Neuron (in vitro differentiated cells): Measurements from ENCODE around the gene RAD51B.

ENCODE experiments used
- H2AFZ ChIP-seq: one replicate; pipeline ENCODE4 v1.6.1; 2013; ENCODE audit warnings: low read depth, mild to moderate bottlenecking, inconsistent platforms, low read length, moderate library complexity
- H3K27me3 ChIP-seq: one replicate; pipeline ENCODE4 v1.6.1; 2013; ENCODE audit warnings: low read length; ENCODE audit not compliant: insufficient read depth
- H3K36me3 ChIP-seq: one replicate; pipeline ENCODE4 v1.6.1; 2013; ENCODE audit warnings: low read length; ENCODE audit not compliant: insufficient read depth
- H3K4me1 ChIP-seq: one replicate; pipeline ENCODE4 v1.6.1; 2013; ENCODE audit warnings: low read length; ENCODE audit not compliant: insufficient read depth
- H3K4me3 ChIP-seq: 2 replicates; pipeline ENCODE4 v1.5.1; 2013; ENCODE audit warnings: mild to moderate bottlenecking, low read length, moderate library complexity
- H3K9me3 ChIP-seq: one replicate; pipeline ENCODE4 v1.6.1; 2013; ENCODE audit warnings: low read length

Gene RAD51B

DNA sequence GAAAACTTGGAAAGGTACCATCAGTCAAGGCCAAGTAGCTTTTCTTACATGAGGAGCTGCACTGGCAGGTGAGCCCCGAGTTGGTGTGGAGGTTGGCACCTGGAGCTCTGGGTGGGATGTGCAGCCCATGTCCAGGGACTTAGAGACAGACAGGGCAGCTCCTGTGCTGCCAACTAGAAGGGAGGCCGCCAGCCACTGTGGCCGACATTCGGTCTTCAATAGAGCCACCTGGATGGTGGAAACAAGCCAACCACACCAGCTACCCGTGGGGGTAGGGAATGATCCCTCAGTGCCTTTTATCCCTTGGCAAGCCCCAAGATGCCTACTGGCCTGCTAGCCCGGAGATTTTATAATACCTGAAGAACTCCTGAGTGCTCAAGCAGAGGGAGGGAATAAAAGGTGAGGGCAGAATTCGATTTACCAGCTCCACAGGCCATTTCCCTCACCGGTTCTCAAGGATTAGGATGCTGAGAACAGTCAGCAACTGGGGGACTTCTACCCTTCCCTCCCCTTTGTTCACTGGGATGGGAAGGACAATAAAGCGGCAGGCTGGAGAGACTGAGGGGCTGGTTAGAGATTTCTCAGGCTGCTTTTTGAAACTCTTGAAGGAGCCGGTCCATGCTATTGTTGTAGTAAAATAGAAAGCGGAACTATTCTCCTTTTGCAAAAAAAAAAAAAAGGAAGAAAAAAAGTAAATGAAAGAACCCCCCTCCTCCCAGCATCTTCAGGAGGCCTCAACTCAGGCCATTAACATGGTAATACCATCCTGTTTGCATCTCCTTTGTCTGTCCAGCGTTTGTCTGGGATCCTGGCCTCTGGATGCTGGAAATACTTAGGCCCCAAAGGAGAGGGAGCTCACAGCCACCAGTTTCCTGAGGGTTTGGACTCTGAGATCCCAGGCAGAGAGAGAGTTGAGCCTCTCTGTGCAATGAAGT is 651.7 kb downstream of the RAD51B start:
- peaks cover 48% of the 10 kb centered on the region for H3K4me1 ChIP-seq
- H3K9me3 ChIP-seq, result no peaks in the 10 kb centered on the region
- H3K27me3 ChIP-seq, result no peaks in the 10 kb centered on the region
- no peaks in the 10 kb centered on the region for H3K36me3 ChIP-seq
- H2AFZ ChIP-seq, result no peak overlapping the region
- no peak overlapping the region for H3K4me3 ChIP-seq

DNA sequence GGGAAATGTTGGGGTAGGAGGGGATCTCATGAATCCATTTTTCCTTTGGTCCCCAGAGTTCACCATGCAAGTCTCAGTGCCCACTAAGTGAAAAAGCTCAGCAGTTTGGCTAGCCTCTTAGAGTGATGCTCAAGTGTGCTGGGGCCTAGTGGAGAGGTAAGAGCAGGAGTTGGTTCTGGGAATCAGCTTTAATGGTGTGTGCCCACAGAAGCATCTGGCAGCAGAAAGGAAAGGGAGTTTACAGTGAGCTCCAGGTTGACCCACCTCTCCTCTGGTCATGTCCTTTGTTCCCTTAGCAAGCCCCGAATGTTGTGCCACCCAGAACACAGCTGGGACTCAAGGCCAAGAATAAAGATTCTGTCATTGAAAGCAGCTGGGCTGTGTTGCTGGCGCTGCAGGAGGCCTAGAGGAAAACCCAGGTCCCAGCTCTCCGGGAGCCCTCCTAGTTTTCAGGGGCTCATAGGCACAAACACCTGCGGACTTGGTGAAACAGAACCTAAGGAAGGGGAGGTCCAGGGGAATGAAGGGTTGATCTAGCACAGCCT is 652.5 kb downstream of the RAD51B start:
- no peaks in the 10 kb centered on the region for H3K9me3 ChIP-seq
- no peak overlapping the region for H3K4me3 ChIP-seq
- peaks cover 55% of the 10 kb centered on the region for H3K4me1 ChIP-seq
- H3K27me3 ChIP-seq, result no peaks in the 10 kb centered on the region
- no peak overlapping the region for H2AFZ ChIP-seq
- H3K36me3 ChIP-seq, result no peaks in the 10 kb centered on the region

DNA sequence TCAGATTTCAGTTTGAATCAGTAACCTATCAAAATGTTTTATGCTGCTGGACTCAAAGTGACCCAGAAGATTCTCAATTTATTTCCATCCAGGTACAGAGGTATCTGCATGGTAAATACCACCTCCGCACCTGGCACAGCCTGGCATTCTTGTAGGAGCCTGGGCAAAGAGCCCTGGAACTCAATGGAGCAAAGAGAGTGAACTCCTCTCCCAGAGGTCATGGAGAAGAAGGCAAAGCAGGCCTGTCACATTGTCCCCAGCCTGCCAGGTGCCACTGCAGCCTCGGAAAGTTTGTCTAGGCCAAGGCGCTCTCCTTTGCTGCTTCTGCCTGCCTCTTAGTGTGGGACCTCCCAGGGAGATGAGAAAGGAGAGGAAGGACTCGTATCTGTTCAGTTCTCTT is 653.5 kb downstream of the RAD51B start:
- Histone ChIP-seq H2AFZ (no peak overlapping the region), H3K4me3 (no peak overlapping the region), H3K4me1 (peaks cover 65% of the 10 kb centered on the region), H3K9me3 (no peaks in the 10 kb centered on the region), H3K36me3 (no peaks in the 10 kb centered on the region), H3K27me3 (no peaks in the 10 kb centered on the region)

DNA sequence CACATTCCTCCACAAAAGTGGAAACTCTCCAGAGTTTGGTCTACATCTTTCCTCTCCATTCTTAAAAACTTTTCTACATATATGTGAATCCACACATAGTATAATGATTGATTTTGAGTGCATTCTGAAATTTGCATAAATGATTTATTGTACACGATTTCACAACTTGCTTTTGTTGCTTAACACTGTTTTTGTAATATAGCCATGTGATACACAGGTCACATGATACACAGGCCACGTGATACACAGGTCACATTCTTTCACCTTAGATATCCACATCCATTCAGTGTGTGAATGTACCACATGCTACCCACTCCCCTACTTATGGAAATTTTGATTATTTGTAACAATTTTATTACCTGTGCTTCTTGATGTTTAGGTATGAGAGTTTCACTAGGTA is 654.2 kb downstream of the RAD51B start:
- Histone ChIP-seq H3K27me3 (no peaks in the 10 kb centered on the region), H3K9me3 (no peaks in the 10 kb centered on the region), H3K4me3 (no peak overlapping the region), H3K4me1 (peaks cover 64% of the 10 kb centered on the region), H2AFZ (no peak overlapping the region), H3K36me3 (no peaks in the 10 kb centered on the region)

DNA sequence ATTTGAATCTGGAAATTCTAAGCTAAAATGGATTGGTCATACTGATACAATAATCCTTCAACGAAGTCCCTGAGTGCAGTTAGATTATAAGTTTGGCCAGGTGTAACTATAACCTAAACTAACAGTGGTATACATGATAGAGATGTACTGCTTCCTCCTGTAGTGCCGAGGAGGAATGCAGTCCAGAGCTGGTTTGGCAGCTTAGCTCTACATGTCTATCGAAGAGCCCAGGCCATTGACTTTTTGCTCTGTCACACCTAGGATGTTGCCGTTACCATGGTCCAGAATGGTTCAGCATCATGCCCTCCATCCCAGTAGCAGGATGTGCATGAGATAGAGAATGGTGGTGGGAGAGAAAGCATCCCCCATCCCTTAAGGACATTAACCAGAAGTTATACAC is 655.2 kb downstream of the RAD51B start:
- H2AFZ ChIP-seq, result no peak overlapping the region
- H3K4me3 ChIP-seq, result no peak overlapping the region
- H3K9me3 ChIP-seq, result no peaks in the 10 kb centered on the region
- peaks cover 56% of the 10 kb centered on the region for H3K4me1 ChIP-seq
- H3K36me3 ChIP-seq, result no peaks in the 10 kb centered on the region
- no peaks in the 10 kb centered on the region for H3K27me3 ChIP-seq

DNA sequence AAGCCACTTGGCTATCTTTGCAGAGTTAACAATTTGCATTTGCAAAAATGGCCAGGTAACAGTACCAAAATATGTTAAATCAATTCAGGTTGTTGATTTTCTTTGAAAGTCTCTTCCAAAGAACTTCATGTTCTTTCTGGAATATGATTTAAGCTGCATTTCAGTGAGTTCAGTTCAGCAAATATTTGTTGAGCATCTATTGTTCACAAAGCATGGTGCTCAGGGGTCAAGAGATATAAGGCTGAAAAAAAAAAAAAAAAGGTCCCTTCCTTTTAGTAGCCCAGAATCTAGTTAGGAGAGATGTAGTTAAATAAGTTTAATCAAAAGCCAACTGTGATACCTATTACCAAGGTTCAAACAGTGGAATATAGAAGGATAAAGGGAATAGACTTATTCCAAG is 656.2 kb downstream of the RAD51B start:
- peaks cover 48% of the 10 kb centered on the region for H3K4me1 ChIP-seq
- H2AFZ ChIP-seq, result no peak overlapping the region
- H3K4me3 ChIP-seq, result no peak overlapping the region
- H3K9me3 ChIP-seq, result no peaks in the 10 kb centered on the region
- no peaks in the 10 kb centered on the region for H3K36me3 ChIP-seq
- H3K27me3 ChIP-seq, result no peaks in the 10 kb centered on the region

DNA sequence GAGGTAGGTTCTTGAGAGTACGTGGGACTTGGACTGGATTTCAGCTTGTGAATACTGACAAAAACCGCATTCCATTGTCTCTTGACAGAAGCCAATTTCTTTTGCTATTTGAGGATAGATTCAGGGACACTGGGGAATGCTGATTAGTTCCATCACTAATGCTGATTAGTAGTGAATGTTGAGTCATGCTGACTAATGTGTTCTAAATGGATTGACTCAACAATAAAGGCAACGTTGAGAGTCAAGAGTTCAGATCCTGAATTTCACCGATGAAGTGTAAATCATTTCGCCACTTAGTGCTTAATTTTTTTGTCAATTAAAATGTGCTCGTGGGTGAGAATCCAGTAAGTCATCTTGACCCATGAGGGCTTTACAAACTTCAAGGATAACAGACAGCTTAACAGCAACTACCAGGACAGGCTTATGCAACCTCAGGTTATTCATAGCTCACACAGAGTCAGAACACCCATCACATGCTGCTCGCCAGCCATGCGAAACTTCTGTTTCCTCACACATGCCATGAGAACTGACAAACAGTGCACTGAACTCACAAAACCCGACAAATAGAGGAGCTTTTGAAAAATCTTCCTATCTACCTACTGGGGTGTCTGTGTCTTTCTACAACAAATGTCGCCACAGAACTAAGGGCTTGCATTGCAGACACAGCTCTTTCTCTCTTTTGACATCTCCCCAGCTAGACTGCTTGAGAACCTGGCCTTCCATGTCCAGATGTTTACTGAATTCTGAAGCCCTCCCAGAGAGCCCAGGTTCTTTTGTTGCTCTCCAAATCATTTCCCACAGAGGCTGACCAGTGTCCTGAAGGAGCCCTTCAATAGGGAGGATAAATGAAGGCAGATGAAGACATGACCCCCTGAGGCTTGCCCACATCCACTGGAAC is 656.9 kb downstream of the RAD51B start:
- H3K4me1 ChIP-seq, result peaks cover 42% of the 10 kb centered on the region

DNA sequence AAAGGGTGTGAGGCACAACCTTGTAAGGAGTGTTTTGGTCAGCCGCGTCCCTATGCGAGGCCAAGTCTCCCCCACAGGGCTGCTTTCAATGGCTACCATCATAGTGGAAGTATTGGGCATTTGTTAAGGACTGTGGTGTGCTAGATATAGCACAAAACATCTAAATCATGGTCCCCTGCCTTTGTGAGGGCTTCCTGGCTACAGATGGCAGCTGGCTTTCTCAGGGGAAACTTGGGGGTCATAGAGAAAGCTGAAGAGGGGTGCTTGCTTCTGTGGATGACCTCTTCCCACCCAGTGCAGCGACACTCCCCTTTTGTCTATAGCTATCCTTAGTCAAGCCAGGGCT is 657.5 kb downstream of the RAD51B start:
- H3K4me1 ChIP-seq, result peaks cover 36% of the 10 kb centered on the region
- no peak overlapping the region for H2AFZ ChIP-seq
- H3K27me3 ChIP-seq, result no peaks in the 10 kb centered on the region
- H3K4me3 ChIP-seq, result no peak overlapping the region
- H3K36me3 ChIP-seq, result no peaks in the 10 kb centered on the region
- H3K9me3 ChIP-seq, result no peaks in the 10 kb centered on the region

More for the DNA sequence above, 656.9 kb downstream of the RAD51B start:
- Histone ChIP-seq H3K27me3 (no peaks in the 10 kb centered on the region), H3K36me3 (no peaks in the 10 kb centered on the region), H2AFZ (no peak overlapping the region), H3K4me3 (no peak overlapping the region), H3K9me3 (no peaks in the 10 kb centered on the region)

DNA sequence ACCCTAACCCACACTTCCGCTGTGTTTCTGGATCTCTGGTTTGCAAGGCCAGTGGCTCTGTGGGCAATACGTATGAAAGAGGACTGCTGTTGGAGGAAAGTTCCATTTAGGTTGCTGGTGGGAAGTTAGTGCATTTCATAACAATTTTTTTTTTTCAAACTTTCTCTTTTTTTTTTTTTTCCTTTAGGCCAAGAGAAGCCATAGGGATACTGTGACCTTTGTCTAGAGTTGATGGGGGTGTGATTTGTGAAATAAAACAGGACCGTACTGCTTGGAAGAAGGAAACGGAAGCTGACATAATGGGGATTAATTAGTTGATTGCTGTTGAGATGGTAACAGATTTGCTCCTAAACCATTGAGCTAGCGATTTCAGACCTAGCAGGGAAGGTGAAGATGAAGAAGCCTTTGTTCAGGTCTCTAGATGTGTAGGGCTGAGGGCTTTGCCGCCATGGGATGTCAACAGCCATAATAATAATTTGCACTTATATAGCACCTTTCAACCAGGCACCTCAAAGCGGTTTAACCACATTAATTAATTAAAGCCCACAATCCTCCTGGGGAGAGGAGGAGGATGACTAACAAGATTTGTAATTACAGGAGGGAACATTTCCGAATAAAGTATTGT is 658.0 kb downstream of the RAD51B start:
- Histone ChIP-seq H3K27me3 (no peaks in the 10 kb centered on the region), H2AFZ (no peak overlapping the region), H3K36me3 (no peaks in the 10 kb centered on the region), H3K9me3 (no peaks in the 10 kb centered on the region), H3K4me3 (no peak overlapping the region), H3K4me1 (peaks cover 32% of the 10 kb centered on the region)

DNA sequence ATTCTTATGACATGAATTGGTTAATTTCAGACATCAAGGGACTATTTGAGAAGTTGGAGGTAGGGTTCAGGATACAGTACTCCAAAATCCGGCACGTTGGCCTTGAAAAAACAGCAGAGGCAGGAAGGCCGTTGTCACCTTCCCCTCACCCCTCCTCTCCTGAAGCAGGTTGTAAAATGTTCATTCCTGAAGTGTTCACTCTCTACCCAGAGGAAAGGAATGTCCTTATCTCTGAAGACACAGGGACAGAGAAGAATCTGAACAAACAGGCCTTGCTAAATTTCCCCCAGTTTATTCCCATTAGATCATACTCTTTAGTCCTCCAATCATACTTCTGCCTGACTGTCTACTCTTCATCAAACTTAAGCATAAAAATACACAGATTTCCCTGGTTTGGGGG is 659.7 kb downstream of the RAD51B start:
- no peak overlapping the region for H3K4me3 ChIP-seq
- no peaks in the 10 kb centered on the region for H3K27me3 ChIP-seq
- no peaks in the 10 kb centered on the region for H3K36me3 ChIP-seq
- no peak overlapping the region for H2AFZ ChIP-seq
- peaks cover 26% of the 10 kb centered on the region for H3K4me1 ChIP-seq
- no peaks in the 10 kb centered on the region for H3K9me3 ChIP-seq

DNA sequence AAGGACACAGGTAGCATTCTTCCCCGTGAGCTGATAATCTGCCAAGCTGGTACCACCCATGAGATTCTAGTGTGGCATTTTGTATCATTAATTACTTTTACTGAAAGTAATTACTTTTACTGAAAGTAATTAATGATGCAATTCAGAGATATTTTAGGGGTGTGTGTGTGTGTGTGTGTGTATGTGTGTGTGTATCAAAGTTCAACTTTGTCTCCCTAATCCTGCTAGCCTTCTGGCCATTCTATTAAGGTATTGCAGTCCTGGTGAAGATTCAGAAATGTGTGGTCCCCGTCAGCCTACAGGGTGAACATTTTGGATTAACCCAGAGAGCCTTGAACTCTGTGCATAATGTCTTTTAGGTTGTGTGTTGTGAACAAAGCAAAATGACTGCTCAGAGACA is 662.4 kb downstream of the RAD51B start:
- Histone ChIP-seq H2AFZ (no peak overlapping the region), H3K4me3 (no peak overlapping the region), H3K9me3 (peaks cover 2% of the 10 kb centered on the region), H3K27me3 (no peaks in the 10 kb centered on the region), H3K4me1 (peaks cover 14% of the 10 kb centered on the region), H3K36me3 (no peaks in the 10 kb centered on the region)

DNA sequence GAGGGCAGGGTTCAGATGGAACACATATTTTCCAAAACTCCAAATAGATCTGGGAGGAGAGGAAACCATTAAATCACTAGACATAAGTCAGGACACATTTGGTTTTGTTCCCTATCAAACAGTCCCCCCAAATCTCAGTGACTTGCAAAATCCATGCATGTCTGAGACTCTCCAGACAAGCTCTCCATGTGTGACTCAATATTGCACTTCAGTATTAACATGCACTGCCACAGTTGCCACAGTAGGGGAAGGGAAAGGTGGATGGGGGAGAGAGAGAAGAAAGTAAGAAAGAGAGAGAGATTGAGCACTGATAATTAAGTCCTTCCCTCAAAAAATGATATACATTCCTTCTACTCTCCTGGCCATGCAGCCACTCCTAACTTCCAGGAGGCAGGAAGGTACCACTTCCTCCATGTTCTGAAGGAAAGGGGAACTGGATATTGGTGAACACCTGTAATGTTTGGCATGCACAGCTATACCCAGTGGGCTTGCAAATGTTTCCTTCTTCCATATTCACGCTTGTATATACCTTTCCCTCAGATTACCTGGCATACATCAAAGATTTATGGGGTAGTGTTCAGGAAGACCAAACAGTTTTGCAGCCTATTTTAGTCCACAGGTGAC is 663.3 kb downstream of the RAD51B start:
- H3K9me3 ChIP-seq, result peaks cover 2% of the 10 kb centered on the region
- H2AFZ ChIP-seq, result no peak overlapping the region
- H3K36me3 ChIP-seq, result no peaks in the 10 kb centered on the region

More for the DNA sequence above, 663.3 kb downstream of the RAD51B start:
- Histone ChIP-seq H3K4me1 (peaks cover 6% of the 10 kb centered on the region), H3K27me3 (no peaks in the 10 kb centered on the region), H3K4me3 (no peak overlapping the region)
